NOMO-1 treated with DMSO at 0.1 percent for 48 hours (cell line): ENCODE measurements around the gene KRTAP27-1.

Experiments
- DNase-seq: peaks from one replicate; lab custom pipeline; 2025; ENCODE audit not compliant: unreplicated experiment; lab: John Stamatoyannopoulos, UW

KRTAP27-1 gene, protein sequence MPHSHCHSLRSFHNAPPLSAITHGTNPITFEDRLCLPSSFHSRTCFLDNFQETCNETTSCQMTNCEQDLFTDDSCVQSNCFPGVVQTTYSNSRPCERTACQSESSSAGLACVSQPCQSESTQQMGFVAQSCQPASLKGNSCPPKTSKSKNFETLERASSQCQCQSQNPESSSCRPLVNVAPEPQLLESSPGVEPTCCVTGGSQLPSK

DNA sequence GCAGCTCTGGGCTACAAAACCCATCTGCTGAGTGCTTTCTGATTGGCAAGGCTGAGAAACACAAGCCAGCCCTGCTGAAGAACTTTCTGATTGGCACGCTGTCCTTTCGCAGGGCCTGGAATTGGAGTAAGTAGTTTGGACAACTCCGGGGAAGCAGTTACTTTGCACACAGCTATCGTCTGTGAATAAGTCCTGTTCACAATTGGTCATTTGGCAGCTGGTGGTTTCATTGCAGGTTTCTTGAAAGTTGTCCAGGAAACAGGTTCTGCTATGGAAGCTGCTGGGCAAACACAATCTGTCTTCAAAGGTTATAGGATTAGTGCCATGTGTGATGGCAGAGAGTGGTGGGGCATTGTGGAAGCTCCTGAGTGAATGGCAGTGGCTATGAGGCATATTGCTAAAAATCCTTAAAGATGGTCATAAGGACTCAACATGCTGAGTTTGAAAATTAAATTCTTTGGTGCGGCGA, at the start of gene KRTAP27-1:
KRTAP27-1 (minus strand) TSS at position 419 of the 469 bp plus-strand sequence; CDS start at position 393, 26 bp downstream.
- DNase-seq: no peak

DNA sequence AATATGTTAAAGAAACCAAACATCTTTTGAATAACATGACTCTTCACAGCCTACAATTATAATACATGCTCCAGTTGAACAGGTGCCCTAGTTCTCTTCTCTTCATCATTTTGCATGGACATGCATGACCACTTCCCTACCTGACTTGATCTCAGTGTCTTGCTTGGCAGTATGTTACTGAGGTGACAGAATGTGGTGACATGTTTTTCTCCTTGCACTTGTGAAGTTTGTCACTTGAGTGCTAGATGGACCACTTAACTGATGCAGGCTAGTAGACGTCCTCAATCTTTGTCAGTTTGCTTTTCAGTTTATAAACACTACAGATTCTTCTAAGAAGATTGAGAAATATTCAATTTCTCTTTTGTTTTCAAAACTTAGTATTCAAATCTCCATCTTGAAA, 44.7 kb upstream of the KRTAP27-1 start:
- DNase-seq: no peak

DNA sequence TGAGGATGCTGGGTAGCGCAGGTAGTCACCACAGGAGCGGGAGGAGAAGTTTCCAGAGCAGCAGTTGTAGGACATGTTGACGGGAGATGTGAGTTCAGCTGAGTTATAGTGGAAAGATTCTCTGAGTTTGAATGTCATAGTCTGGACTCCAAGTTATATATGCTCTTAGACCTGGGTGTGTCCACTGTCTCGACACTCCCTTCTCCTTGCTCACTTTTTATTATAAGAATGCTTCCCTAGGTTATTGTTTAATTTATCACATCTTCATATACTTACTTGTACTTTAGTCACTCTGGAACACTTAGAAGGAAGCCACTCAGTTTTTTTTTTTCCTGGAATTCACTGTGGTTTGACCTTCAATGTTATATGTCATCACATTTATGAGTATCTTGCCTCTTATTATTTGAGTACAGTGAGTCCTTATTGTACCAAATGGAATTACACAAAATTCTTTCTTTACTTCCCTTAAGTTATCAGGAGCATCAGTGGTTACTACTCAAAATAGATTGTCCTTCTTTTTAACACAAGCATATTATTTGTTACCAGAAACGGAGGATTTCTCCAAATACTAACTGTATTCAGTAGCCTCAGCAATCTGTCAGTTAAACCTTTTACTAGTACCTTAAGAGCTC, 34.8 kb upstream of the KRTAP27-1 start, which contains the start of gene KRTAP13-2:
KRTAP13-2 (minus strand) TSS at position 133 of the 632 bp plus-strand sequence; CDS start at position 75, 58 bp downstream.
- no peak for DNase-seq

DNA sequence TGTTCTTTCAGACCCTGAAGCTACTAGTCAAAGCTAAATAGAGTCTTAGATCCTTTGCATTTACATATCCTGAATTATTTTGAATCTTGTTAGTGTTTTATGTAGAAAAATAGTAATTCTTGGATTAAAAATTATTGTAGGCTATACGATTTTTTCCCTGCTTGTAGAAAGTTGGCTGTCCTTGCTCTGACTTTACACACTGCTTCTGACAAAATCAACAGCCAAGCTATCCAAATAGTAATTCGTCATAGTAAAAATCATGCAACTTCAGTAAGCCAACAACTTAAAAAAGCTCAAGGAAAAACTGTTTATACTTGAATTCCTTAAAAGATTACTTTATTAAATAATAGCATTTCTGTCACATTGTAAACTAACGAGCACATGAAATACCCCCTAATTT, 18.4 kb upstream of the KRTAP27-1 start:
- no peak for DNase-seq

DNA sequence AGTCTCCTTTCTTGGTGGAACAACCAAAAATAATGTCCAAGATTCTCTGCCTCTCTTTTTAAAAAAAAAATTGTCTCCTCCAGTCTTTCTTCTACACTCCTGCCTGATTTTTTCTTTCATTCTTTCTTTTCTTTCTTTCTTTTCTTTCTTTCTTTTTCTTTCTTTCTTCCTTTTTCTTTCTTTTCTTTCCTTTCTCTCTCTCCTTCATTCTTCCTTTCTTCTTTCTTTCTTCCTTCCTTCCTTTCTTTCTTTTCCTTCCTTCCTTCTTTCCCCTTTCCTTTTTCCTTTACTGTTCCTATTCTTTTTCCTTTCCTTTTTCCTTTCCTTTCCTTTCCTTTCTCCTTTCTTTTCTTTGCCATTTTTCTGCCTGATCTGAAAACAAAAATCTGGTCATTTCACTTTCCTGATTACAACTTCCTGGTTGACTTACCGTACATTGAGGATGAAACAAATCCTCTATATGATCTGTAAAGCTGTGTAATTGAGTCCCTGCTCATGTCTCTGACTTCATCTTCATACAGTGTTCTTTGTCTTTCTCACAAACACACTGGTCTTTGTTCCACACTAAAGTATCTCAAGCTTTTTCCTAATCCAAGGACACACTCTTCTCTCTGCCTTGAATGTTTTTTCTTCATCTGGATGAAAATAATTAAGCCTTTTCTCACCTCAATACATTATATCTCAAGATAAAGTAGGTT, 17.0 kb upstream of the KRTAP27-1 start:
- DNase-seq: no peak

DNA sequence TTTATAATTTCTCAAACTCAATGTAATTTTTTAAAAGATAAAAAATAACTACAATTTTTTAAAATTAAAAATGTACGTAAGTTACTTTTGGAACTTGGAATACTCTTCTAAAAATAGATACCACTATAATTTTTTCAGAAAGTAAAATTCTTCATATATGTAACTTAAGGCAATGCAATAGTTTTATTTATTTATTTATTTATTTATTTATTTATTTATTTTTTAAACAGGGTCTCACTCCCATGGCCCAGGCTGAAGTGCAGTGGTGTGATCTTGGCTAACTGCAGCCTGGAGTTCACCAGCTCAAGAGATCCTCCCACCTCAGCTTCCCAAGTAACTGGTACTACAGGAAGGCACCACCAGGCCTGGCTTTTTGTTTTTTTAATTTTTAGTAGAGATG, 14.0 kb upstream of the KRTAP27-1 start:
- DNase-seq: no peak

DNA sequence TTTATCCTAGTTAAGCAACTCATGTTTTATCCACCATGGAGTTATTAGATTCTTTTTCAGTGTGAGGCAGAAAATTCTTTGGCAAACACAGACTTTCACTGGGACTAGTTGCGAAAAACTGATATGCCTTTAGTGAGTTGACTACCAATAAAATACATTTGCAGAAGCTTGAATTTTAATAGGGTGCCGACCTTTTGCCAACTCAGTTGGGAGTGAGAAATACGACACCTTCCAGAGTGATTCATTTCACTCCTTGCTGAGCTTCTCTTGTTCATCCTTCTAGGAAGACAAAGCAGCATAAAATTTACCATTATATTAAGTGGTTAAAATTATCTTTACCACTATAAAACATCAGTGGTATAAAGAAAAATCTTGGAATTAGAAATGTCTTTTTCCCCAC, 12.1 kb upstream of the KRTAP27-1 start:
- no peak for DNase-seq

DNA sequence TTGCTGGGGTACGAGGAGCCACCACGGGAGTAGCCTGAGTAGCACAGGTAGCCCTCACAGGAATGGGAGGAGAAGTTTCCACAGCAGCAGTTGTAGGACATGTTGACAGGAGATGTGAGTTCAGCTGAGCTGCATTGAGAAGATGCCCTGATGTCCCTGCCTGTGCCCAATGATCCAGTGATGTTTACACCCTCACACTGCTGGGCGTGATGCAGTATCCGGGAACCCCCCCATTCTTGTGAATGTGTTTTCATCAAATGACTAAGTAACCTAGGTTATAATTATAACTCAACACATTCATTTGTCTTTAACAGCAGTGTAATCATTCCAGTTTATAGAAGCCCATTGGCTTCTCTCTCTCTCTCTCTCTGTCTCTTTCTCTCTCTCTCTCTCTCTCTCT, 11.0 kb upstream of the KRTAP27-1 start, which contains the start of gene KRTAP23-1:
KRTAP23-1 (minus strand) TSS at position 101 of the 400 bp plus-strand sequence; CDS start at position 101, 0 bp downstream.
- no peak for DNase-seq

DNA sequence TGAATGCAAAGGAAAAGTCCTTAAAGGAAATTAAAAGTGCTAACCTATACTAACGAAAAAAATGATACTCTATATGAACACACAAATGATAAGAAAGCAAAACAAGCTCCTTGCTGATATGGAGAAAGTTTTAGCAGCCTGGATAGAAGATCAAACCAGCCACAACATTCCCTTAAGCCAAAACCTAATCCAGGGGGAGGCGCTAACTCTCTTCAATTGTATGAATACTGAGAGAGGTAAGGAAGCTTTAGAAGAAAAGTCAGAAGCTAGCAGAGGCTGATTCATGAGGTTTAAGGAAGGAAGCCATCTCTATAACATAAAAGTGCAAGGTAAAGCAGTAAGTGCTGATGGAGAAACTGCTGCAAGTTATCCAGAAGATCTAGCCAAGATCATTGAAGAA, 7.5 kb upstream of the KRTAP27-1 start:
- no peak for DNase-seq

DNA sequence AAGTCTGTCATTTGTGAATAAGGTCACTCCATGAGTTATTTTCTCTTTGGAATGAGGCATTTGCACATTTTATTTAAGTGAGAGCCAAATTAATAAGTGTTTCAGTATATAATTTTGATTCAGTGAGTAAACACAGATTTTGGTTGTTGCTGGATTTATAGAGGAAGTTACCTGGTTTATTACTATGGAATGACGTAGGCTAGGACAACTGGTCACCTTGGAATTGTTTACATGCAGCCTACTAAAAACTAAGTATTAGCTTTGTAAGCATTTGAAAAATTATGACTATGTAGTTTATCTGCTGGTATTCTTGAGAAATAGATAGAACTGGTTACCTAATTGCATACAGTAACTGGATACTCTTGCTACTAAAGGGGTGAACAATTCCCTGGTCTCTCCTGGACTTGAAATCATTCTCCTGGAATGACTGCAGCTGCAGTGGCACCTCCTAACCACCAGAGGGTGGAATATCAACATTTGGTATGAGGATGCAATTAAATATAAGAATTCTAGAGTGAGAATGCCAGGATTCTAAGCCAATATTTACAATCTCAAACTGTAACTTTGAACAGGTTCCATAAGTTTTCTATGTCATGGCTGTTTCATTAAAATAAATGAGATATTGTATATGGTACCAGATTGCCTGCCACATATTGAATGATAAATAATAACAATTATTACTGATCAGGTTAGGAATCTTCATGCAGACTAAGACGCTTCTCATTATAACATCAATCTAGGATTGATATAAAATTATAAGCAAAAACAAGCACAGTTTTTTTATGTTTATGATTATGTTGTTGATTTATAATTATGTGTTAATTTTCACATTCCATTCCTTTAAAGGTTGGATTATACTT, 3.5 kb upstream of the KRTAP27-1 start:
- DNase-seq: no peak

DNA sequence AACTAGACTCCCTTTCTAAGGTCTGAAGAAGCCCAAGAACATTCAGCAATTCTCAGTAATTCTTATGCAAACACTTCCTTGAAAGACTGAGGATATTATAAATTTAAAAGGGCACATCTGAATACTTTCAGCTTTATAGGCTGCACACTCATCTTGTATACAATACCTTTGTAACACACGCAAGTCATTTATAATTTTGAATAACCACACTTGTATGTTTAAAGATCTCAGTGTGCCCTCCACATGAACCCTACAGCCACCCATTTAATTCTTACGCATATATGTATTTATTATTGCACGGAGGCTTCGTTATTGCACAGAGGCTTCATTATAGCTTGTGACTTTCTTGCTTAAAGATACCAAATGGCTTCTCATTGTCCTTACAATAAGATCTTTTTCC, 1.2 kb upstream of the KRTAP27-1 start:
- no peak for DNase-seq

DNA sequence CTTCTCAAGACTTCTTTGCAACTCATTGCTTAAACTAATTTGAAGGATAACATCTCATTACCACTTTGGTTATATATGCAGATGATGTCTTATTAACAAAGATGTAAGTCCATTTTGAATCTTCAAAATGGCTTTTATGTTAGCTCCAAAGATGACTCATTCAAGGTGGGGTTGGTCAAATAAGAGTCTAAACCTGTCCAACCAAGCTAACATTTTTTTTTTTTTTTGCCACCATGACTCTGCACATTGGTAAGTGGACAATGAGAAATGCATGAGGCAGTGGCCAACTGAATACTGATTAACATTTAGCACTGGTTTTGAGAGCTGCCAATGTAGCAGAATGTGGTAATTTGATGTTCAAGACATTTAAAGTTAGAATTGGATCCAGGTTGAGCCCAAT, 278 bp upstream of the KRTAP27-1 start:
- DNase-seq: no peak

DNA sequence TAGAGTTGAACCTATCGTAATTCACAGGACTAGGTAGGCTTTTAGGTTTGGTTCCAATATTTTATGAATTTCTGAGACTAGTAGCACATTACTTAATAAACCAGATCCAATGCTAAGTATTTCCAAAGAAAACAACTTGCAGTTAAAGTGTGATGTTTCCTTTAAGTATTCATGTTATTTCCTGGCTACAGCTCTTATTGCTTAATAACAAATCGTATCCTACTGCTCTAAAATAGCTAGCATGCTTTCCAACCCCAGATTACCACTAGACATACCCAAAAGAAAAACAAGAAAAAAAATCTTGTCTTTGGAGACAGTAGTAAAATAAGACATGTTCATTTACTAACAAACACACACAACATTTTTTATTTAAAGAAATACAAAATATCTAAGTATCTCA, 898 bp downstream of the KRTAP27-1 start:
- no peak for DNase-seq

DNA sequence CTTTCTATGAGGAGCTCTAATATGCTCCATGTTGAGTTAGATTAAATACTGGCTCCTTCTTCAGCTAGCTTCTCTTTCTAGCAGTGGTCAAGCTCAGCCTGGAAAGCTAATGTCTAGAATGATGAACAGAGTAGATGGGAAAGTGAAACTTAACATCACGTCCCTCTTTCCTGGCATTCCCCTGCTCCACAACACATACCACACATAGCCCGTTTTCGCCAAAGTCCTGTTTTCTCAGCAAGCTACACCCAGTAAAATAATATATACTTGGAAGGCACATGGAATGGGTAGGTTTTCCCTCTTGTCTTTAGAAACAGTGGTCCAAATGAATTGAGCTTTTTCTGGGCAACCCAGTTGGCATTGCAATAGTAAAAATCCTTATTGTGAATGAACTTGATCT, 3.8 kb downstream of the KRTAP27-1 start:
- DNase-seq: no peak

DNA sequence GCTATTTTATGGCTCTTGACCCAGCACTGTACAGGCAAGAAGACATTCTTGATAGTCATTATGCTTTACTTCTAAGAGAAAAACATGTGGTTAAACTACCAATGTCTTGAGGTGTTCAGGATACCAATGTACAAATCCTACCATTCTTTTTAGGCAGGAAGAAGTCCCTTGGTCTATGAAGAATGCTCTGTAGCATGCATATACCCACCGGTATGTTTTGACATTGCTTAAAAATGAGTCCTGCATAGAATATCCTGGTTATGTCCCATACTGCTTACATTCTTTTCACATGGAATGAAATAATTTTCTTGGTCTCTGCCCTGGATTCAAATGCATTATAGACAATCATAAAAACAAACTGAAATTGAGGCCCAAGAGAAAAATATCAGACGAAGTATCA, 4.8 kb downstream of the KRTAP27-1 start:
- no peak for DNase-seq

DNA sequence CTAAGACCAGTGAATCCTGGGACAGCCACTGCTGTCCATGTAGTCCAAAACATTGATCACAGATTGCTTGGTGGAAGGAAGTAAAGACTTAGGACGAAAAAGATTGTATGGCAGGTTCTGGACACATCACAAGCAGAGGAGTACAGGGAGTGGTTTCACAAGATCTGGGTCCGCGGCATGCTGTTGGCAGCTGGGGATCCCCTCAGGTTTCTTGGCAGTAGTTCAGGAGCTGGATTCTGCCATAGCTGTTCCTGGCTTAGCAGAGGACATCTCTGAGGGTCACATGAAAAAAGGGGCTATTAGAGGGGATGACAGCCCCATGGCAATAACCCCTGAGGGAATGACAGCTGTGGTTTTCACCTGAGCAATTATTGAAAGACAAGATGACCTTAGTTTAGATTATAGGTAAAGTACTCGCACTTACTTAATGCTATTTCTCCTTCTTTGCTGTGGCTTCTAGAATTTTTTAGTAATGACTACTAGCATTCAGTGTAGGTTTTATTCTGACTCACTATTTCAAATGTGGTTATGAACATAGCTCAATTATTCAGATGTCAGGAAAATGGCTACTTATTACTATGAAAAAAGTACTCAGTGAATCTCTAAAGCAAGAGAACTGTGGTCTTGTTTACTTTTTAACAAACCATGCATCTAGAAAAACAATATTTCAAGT, 8.2 kb downstream of the KRTAP27-1 start:
- no peak for DNase-seq

DNA sequence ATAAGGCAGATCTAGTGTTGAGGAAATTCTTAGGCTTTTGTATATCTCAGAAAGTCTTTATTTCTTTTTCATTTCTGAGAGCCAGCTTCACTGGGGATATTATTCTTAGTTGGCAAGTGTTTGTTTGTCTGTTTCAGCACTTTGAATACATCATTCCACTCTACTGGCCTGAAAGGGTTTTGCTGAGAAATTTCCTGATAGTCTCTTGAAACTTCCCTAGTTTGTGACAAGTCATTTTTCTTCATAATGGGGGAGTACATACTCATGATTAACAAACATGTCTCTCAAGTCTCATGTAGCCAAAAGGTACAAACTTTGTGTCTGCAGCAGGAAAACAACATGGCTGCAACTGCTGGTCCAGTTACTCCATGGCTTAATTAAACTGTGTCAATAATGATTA, 11.1 kb downstream of the KRTAP27-1 start:
- no peak for DNase-seq

DNA sequence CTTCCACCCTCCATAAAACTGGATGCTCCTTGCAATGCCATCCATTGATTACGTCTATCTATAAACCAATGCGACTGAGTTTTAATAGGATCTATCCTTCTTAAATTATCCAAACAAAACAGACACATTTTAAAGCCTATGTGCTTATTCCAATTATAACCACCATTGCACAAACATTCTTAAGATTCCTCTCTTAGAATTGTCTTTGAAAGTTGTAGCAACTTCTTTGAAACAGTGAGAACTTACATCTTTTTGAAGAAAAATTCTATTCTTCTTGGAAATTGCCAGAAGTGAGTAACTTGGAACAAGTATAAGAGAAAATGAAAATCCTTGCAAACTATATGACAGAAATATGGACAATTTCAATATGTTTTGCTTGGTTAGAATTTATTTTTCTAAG, 17.3 kb downstream of the KRTAP27-1 start, which contains the start of gene KRTAP26-1:
KRTAP26-1 (minus strand) TSS at position 101 of the 400 bp plus-strand sequence. CDS start 280 bp downstream, outside the sequence.
- no peak for DNase-seq

DNA sequence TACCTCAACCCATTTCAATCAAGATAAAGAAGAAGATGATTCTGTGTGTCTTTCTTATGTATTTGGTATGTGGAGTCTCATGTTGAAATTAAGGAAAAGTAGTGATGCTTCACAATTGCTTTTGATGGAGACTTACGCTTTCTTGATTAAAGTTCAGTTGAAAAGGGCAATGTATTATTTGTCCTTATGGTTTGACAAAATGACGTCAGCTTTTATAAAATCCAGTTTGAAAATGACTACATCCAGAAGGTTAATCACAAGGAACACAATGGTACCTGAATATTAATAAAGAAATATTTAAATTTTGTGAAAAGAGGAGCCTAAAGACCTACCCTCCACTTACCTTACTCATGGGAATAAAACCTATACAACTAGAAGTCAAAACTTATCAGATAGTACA, 21.8 kb downstream of the KRTAP27-1 start:
- DNase-seq: no peak

DNA sequence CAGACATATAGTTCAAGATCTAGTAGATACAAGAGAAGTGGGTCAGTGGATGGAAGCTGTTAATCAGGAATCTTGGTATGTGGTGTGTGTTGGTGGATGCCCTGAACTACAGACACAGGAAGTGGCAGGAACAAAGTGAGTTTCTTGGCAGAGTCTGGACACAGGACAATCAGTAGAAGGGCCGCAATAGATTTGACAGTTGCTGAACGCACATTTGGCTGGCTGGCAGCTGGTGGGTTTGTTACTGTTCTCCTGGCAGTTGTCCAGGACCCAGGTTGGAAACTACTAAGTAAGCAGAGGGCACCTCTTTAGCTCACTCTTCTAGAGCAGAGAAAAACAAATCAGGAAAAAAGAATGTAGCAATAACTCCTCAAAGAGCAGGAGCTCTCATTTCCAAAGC, 30.6 kb downstream of the KRTAP27-1 start:
- DNase-seq: no peak
